Smooth muscle cell (in vitro differentiated cells): ENCODE measurements around the gene SYNC. TPM values are rescaled to one million over a fixed set of nuclear protein-coding genes. Genes with fewer than 3 reads are reported as not detected.
A peak's percentile ranks its signal among the peaks of the same experiment; 100 is the strongest.

Experiments used
- DNase-seq: peaks from one replicate; lab custom pipeline; 2025; ENCODE audit not compliant: unreplicated experiment; lab: John Stamatoyannopoulos, UW
- H2AFZ ChIP-seq: fragments of 200-600 bp; sonication (generic); 2 replicates; pipeline ENCODE4 v1.6.0; 2016; ENCODE audit warnings: antibody characterized with exemption, low read depth, mild to moderate bottlenecking
- H3F3A ChIP-seq: fragments of 200-600 bp; sonication (generic); 2 replicates; pipeline ENCODE4 v1.6.0; 2017; ENCODE audit warnings: antibody characterized with exemption, low read depth
- H3K27ac ChIP-seq: fragments of 200-600 bp; sonication (generic); 2 replicates; pipeline ENCODE4 v1.5.1; 2016; ENCODE audit warnings: low read depth, mild to moderate bottlenecking
- H3K27me3 ChIP-seq: fragments of 200-600 bp; sonication (generic); 2 replicates; pipeline ENCODE4 v1.6.1; 2016; ENCODE audit warnings: low read depth, mild to moderate bottlenecking
- H3K36me3 ChIP-seq: fragments of 200-600 bp; sonication (generic); 2 replicates; pipeline ENCODE4 v1.5.1; 2016; ENCODE audit warnings: low read depth
- H3K4me1 ChIP-seq: fragments of 200-600 bp; sonication (generic); 2 replicates; pipeline ENCODE4 v1.5.1; 2016; ENCODE audit warnings: low read depth
- H3K4me2 ChIP-seq: fragments of 200-600 bp; sonication (generic); 2 replicates; pipeline ENCODE4 v1.6.0; 2016; ENCODE audit warnings: mild to moderate bottlenecking
- H3K4me3 ChIP-seq: fragments of 200-600 bp; sonication (generic); 2 replicates; pipeline ENCODE4 v1.5.1; 2016; ENCODE audit warnings: mild to moderate bottlenecking
- H3K79me2 ChIP-seq: fragments of 200-600 bp; sonication (generic); 2 replicates; pipeline ENCODE4 v1.6.0; 2016; ENCODE audit warnings: low read depth, mild to moderate bottlenecking
- H3K9ac ChIP-seq: fragments of 200-600 bp; sonication (generic); 2 replicates; pipeline ENCODE4 v1.6.0; 2016; ENCODE audit warnings: low read depth
- H3K9me3 ChIP-seq: fragments of 200-600 bp; sonication (generic); replicated peaks from 2 replicates; pipeline ENCODE4 v1.5.1; 2016; ENCODE audit warnings: low read depth
- H4K20me1 ChIP-seq: fragments of 200-600 bp; sonication (generic); 2 replicates; pipeline ENCODE4 v1.6.0; 2016; ENCODE audit warnings: low read depth
- CTCF ChIP-seq: fragments of 200-600 bp; sonication (generic); IDR thresholded peaks from 2 replicates; pipeline ENCODE4 v1.5.1; 2017; ENCODE audit warnings: borderline replicate concordance, mild to moderate bottlenecking, antibody characterized with exemption; ENCODE audit not compliant: insufficient read depth, poor library complexity, severe bottlenecking
- WGBS: methylation state at CpG from one replicate; pipeline ENCODE4 v1.1.7; 2016; ENCODE audit warnings: low lambda C conversion rate; 5-methylcytosine and 5-hydroxymethylcytosine counted together
- polyA plus RNA-seq: library from polyadenylated mRNA; unstranded; fragments of >200 nt; fragmentation: Nextera tagmentation; extraction: Ambion mirVana; gene quantifications from 2 replicates; pipeline ENCODE4 v1.2.1, GENCODE V29; 2016
- total RNA-seq: library from RNA; depleted of rRNA; stranded (reverse); fragments of >200 nt; gene quantifications from 2 replicates; pipeline ENCODE4 v1.2.3, GENCODE V29; 2014

SYNC gene
- total and polyA plus RNA-seq, 2 experiments from 2014 or later, result 4.6 to 6.2 TPM

- no peak for TF ChIP-seq CTCF
- H3K27ac ChIP-seq, result peak overlapping the region; percentile 96
- peak overlapping the region; percentile 94 for H3K4me2 ChIP-seq
- peak overlapping the region; percentile 61 for H3K4me3 ChIP-seq
- H2AFZ ChIP-seq, result no peak overlapping the region
- peaks cover 12% of the 10 kb centered on the region for H3K36me3 ChIP-seq
- H3K79me2 ChIP-seq, result peaks cover 84% of the 10 kb centered on the region
- peaks cover 40% of the 10 kb centered on the region for H4K20me1 ChIP-seq
- H3K9me3 ChIP-seq, result no peaks in the 10 kb centered on the region
- 90% methylated on average over 16 of the region's 16 CpGs for WGBS
- H3K4me1 ChIP-seq, result peaks cover 23% of the 10 kb centered on the region
- no peak for DNase-seq
- no peaks in the 10 kb centered on the region for H3K27me3 ChIP-seq
- no peaks in the 10 kb centered on the region for H3F3A ChIP-seq
- H3K9ac ChIP-seq, result peak overlapping the region; percentile 94
These were observed 50.2 kb downstream of the SYNC start for GRCh38 chr1:32652244-32652962.

GRCh38 chr1:32651461-32652073 lies 51.0 kb downstream of the SYNC start:
- H3K4me3 ChIP-seq, result peak overlapping the region; percentile 61
- no peak for TF ChIP-seq CTCF
- 2% methylated on average over 43 of the region's 43 CpGs for WGBS
- no peak for DNase-seq
- no peaks in the 10 kb centered on the region for H3F3A ChIP-seq
- H3K9ac ChIP-seq, result peak overlapping the region; percentile 94
- H3K9me3 ChIP-seq, result no peaks in the 10 kb centered on the region
- peak overlapping the region; percentile 61 for H2AFZ ChIP-seq
- H3K79me2 ChIP-seq, result peaks cover 79% of the 10 kb centered on the region
- H3K27me3 ChIP-seq, result no peaks in the 10 kb centered on the region
- peak overlapping the region; percentile 94 for H3K4me2 ChIP-seq
- peaks cover 5% of the 10 kb centered on the region for H3K36me3 ChIP-seq
- peaks cover 33% of the 10 kb centered on the region for H4K20me1 ChIP-seq
- H3K4me1 ChIP-seq, result peaks cover 23% of the 10 kb centered on the region
- H3K27ac ChIP-seq, result peak overlapping the region; percentile 96

GRCh38 chr1:32650752-32651460 lies 51.7 kb downstream of the SYNC start, which contains the start of gene RBBP4:
TSS of gene RBBP4 (plus strand) at chr1:32651208. CDS start at chr1:32651307, 99 bp downstream.
- Histone ChIP-seq H3K9ac (peak within 1 kb of the TSS; percentile 94), H3K4me3 (peak within 1 kb of the TSS; percentile 61), H3K27me3 (no peaks in the 10 kb centered on the region), H3K79me2 (peaks cover 77% of the 10 kb centered on the region), H2AFZ (peak within 1 kb of the TSS; percentile 72), H4K20me1 (peaks cover 32% of the 10 kb centered on the region), H3K4me1 (peaks cover 23% of the 10 kb centered on the region), H3K27ac (peak within 1 kb of the TSS; percentile 96), H3F3A (no peaks in the 10 kb centered on the region), H3K9me3 (no peaks in the 10 kb centered on the region), H3K4me2 (peak within 1 kb of the TSS; percentile 94), H3K36me3 (peaks cover 5% of the 10 kb centered on the region)
- peak; percentile 92 for DNase-seq
- TF ChIP-seq CTCF, result no peak
- WGBS, result under 1% methylated on average over 53 of the region's 67 CpGs
